ENCODE results near the gene PATE2. TPM values are rescaled to one million over a fixed set of nuclear protein-coding genes. Genes with fewer than 3 reads are reported as not detected.

Gene PATE2
- total RNA-seq, result 0.09 TPM in 2 replicates

DNA sequence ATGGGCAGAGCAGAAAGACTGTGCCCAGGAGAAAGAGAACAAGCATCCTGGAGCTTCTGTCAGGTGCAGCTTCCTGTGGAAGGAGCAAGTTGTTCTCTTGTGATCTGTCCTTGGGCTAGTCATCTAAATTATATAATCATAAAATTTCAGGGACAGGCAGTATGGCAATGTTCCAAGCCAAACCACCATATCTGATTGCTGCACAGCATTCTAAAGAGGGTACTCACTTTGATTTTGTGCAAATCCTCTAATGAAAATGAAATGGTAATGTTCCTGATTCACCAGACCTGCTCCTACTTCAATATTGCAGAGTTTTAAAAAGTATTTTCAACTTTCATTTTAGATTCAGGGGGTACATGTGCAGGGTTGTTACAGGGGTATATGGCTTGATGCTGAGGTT is at the start of gene PATE2:
PATE2 (minus strand) TSS at position 101 of the 400 bp plus-strand sequence; CDS start at position 46, 55 bp downstream.

DNA sequence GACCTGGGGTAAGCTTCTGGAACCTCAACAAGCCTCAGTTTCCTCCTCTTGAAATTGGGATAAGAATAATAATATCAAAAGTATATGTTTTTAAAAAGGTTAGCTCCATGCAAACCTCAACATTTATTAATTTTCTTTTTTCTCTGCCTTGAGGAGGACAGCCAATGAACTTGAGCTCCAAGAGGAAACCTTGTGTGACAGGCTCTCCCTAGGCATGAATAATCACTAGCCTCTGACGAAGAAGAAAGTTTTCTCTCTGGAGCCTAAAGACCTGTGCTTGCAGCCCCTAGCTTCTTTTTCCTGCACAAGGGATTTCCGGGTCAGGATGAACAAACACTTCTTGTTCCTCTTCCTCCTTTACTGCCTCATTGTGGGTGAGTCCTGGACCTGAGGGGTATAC is 9.2 kb upstream of the PATE2 start, which contains the start of gene PATE3:
PATE3 (plus strand) TSS at position 301 of the 400 bp plus-strand sequence; CDS start at position 326, 25 bp downstream.

DNA sequence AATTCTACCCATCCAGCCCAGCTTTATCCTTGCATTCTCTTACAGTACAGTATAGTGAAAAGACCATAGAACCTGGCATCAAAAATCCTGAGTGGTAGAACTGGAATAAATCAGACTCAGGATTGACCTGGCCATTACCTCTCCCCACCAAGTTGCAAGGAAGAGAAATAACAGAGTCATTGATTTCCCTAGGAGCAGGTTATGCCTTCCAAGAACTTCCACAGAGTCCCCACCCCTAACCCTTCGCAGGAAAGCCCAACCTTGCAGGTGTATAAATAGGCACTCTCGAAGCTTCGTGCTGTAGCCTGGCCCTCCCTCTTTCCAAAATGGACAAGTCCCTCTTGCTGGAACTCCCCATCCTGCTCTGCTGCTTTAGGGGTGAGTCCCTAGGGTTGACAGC is 32.6 kb downstream of the PATE2 start, which contains the start of gene PATE1:
PATE1 (plus strand) TSS at position 301 of the 400 bp plus-strand sequence; CDS start at position 327, 26 bp downstream.

Other genes with a start within 250 kb of the PATE2 start
- gene EI24, start 209.4 kb downstream of the PATE2 start, total RNA-seq, result 110 and 136 TPM in 2 replicates
- gene STT3A, start 186.0 kb downstream of the PATE2 start, total RNA-seq, result 192 and 205 TPM in 2 replicates
- gene CHEK1, start 153.7 kb downstream of the PATE2 start, total RNA-seq, result 25.3 and 40.8 TPM in 2 replicates
- gene ACRV1, start 98.0 kb downstream of the PATE2 start, total RNA-seq, result under 0.01 TPM in 1 of 2 replicates, not detected in the other
- not detected in 2 replicates for gene PATE1, start 32.5 kb downstream of the PATE2 start, total RNA-seq
- not detected in 2 replicates for gene PATE3, start 9.3 kb upstream of the PATE2 start, total RNA-seq
- gene PATE4, start 54.5 kb upstream of the PATE2 start, total RNA-seq, result not detected in 2 replicates
- gene HYLS1, start 108.8 kb upstream of the PATE2 start, total RNA-seq, result 6.5 and 9.4 TPM in 2 replicates
- 12.9 and 13.6 TPM in 2 replicates for gene PUS3, start 124.4 kb upstream of the PATE2 start, total RNA-seq
- not detected in 2 replicates for gene DDX25, start 125.7 kb upstream of the PATE2 start, total RNA-seq
- not detected in 2 replicates for gene VSIG10L2, start 167.2 kb upstream of the PATE2 start, total RNA-seq

Data from endothelial cell of coronary artery (primary cell).